NCI-H69 (cell line): ENCODE data around the gene ARID1A.

Experiments
- DNase-seq: peaks from one replicate; lab custom pipeline; 2025; lab: John Stamatoyannopoulos, UW

The ARID1A gene

GRCh38 chr1:26728645-26729044, 32.8 kb downstream of the ARID1A start:
- DNase-seq, result no peak

GRCh38 chr1:26729633-26730032, 33.8 kb downstream of the ARID1A start:
- DNase-seq, result no peak

- DNase-seq, result no peak
Measured at GRCh38 chr1:26730695-26731094, 34.9 kb downstream of the ARID1A start.

- DNase-seq, result no peak
Measured at GRCh38 chr1:26731233-26731902, 35.6 kb downstream of the ARID1A start.

GRCh38 chr1:26733392-26733791, 37.6 kb downstream of the ARID1A start:
- no peak for DNase-seq

- DNase-seq, result no peak
Measured at GRCh38 chr1:26733982-26734381, 38.2 kb downstream of the ARID1A start.

- no peak for DNase-seq
Measured at GRCh38 chr1:26734501-26735058, 38.8 kb downstream of the ARID1A start.

- no peak for DNase-seq
Measured at GRCh38 chr1:26739329-26739914, 43.6 kb downstream of the ARID1A start.

- no peak for DNase-seq
Measured at GRCh38 chr1:26740023-26740634, 44.3 kb downstream of the ARID1A start.

GRCh38 chr1:26740952-26741351, 45.1 kb downstream of the ARID1A start:
- no peak for DNase-seq

- no peak for DNase-seq
Measured at GRCh38 chr1:26743426-26744059, 47.7 kb downstream of the ARID1A start.

- DNase-seq, result peak; percentile 47
Measured at GRCh38 chr1:26744075-26744959, 48.5 kb downstream of the ARID1A start.

- DNase-seq, result no peak
Measured at GRCh38 chr1:26745191-26745590, 49.4 kb downstream of the ARID1A start.

- no peak for DNase-seq
Measured at GRCh38 chr1:26747048-26747447, 51.2 kb downstream of the ARID1A start.

- DNase-seq, result no peak
Measured at GRCh38 chr1:26748351-26748750, 52.5 kb downstream of the ARID1A start.

- DNase-seq, result no peak
Measured at GRCh38 chr1:26749458-26749857, 53.6 kb downstream of the ARID1A start.

GRCh38 chr1:26750428-26750827, 54.6 kb downstream of the ARID1A start:
- no peak for DNase-seq

- DNase-seq, result no peak
Measured at GRCh38 chr1:26752519-26752918, 56.7 kb downstream of the ARID1A start.

GRCh38 chr1:26754086-26754874, 58.5 kb downstream of the ARID1A start:
- no peak for DNase-seq

- DNase-seq, result no peak
Measured at GRCh38 chr1:26758358-26758757, 62.5 kb downstream of the ARID1A start.

- DNase-seq, result no peak
Measured at GRCh38 chr1:26759531-26759930, 63.7 kb downstream of the ARID1A start.
